SH-SY5Y (cell line): ENCODE data around the gene MRPS18B.

Source experiments
- GATA2 ChIP-seq: IDR thresholded peaks from 2 replicates; pipeline ENCODE4 v1.6.1; 2011; ENCODE audit warnings: mild to moderate bottlenecking, low read depth, low read length
- GATA3 ChIP-seq: IDR thresholded peaks from 2 replicates; pipeline ENCODE4 v1.6.1; 2011; ENCODE audit warnings: low read depth, mild to moderate bottlenecking, low read length, moderate library complexity

DNA sequence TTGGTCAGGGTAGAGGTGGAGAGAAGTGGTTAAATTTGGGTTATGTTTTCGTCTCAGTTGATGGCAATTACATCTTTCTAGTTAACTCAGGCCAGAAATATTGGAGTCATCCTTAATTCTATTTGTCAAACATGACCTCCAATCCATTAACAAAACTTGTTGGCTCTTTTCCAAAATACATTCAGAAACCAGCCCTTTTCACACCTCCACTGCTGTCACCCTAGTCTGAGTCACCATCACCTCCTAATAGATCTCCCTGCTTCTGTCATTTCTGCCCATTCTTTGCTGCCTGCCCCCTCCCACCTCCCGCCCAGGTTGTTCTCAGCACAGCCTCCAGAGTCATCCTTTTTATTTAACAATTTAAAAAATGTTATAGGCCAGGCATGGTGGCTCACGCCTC, 49.4 kb upstream of the MRPS18B start:
- TF ChIP-seq GATA2, result no peak
- no peak for TF ChIP-seq GATA3
